Peyer's patch (tissue), 4 donors: ENCODE data around the gene NUMBL. TPM values are rescaled to one million over a fixed set of nuclear protein-coding genes. Genes with fewer than 3 reads are reported as not detected.

Source experiments
- DNase-seq, 3 donors: peaks; one replicate each; pipeline ENCODE4 v3.0.0-alpha.2; 2017 to 2019
- H3K27ac ChIP-seq, 4 donors: fragments of 200-600 bp; sonication (generic); one replicate each; pipeline ENCODE4 v1.5.1; 2016 to 2019
- H3K27me3 ChIP-seq, 2 donors: fragments of 200-600 bp; sonication (generic); one replicate each; pipeline ENCODE4 v1.5.1; 2019
- H3K36me3 ChIP-seq, 3 donors: fragments of 200-600 bp; sonication (generic); one replicate each; pipeline ENCODE4 v1.5.1; 2016 to 2019
- H3K4me1 ChIP-seq, 4 donors: fragments of 200-600 bp; sonication (generic); one replicate each; pipeline ENCODE4 v1.5.1; 2016 to 2019
- H3K4me3 ChIP-seq, 4 donors: fragments of 200-600 bp; sonication (generic); 1 replicate in 3 of 4; 2 replicates in 1 of 4; pipeline ENCODE4 v1.5.1; 2016 to 2019; ENCODE audit warnings: mild to moderate bottlenecking in 1 of 4
- H3K9me3 ChIP-seq, 4 donors: fragments of 200-600 bp; sonication (generic); one replicate each; pipeline ENCODE4 v1.5.1; 2016 to 2019; ENCODE audit warnings: mild to moderate bottlenecking in 1 of 4
- CTCF ChIP-seq, 6 experiments: fragments of 450-650 bp in 4 of 6; fragments of 200-600 bp in 2 of 6; sonication (generic) in 1 of 6; IDR thresholded peaks; one replicate each; pipeline ENCODE4 v1.5.1; 2017 to 2019; ENCODE audit warnings: antibody characterized with exemption in 6 of 6, mild to moderate bottlenecking in 3 of 6, moderate library complexity in 1 of 6
- POLR2A ChIP-seq, 2 donors: fragments of 450-650 bp; IDR thresholded peaks; one replicate each; pipeline ENCODE4 v1.5.1; 2017; ENCODE audit warnings: antibody characterized with exemption in 2 of 2, mild to moderate bottlenecking in 2 of 2, moderate library complexity in 2 of 2
- total RNA-seq, 4 donors: library from RNA; depleted of rRNA; stranded (reverse); fragments of >200 nt; gene quantifications; one replicate each; pipeline ENCODE4 v1.1.0, GENCODE V29; 2016

The NUMBL gene
- total RNA-seq, 4 donors from 2014 or later, result 10.9 to 151 (median 27.9) TPM

- Histone ChIP-seq H3K27ac (no peak overlapping the region), H3K9me3 (no peaks in the 10 kb centered on the region), H3K4me1 (peaks cover 0 to 9% (median 0%) of the 10 kb centered on the region in 4 donors), H3K27me3 (no peaks in the 10 kb centered on the region), H3K4me3 (no peak overlapping the region), H3K36me3 (peaks cover 0 to 86% (median 0%) of the 10 kb centered on the region in 3 donors)
- TF ChIP-seq CTCF (IDR thresholded peaks at IDR 0.05) (no peak), POLR2A (IDR thresholded peaks at IDR 0.05) (no peak)
- DNase-seq, result no peak
These were observed 67.7 kb downstream of the NUMBL start for GRCh38 chr19:40622773-40623075.

DNA sequence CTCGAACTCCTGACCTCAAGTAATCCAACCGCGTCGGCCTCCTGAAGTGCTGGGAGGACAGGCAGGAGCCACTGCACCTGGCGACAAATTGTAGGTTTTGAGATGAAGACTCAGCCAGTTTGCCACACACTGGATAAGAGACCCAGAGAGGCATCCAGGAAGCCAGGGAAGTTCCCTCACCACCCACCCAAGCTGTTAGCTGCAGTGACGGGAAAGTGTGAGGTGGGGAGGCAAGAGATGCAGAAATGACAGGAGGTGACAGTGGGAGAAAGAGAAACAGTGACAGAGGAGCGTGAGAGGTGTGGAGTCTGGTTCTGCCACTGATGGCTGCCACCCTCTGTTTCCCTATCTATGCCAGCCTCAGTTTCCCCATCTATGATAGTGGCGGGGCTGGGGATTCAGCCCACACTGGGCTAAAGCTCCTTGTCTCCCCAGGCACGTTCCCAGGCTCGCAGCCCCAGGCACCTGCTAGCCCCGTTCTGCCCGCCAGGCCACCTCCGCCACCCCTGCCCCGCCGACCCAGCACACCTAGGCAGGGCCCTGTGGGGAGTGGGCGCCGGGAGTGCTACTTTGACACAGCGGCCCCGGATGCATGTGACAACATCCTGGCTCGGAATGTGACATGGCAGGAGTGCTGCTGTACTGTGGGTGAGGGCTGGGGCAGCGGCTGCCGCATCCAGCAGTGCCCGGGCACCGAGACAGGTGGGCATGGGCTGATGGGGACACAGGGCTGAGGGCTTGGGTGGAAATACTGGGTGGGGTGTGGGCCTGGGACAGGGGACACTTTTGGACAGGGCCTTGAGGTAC, 68.3 kb downstream of the NUMBL start:
- Histone ChIP-seq H3K4me3 (no peak overlapping the region), H3K36me3 (peaks cover 0 to 80% (median 0%) of the 10 kb centered on the region in 3 donors), H3K27me3 (no peaks in the 10 kb centered on the region), H3K4me1 (peaks cover 0 to 9% (median 0%) of the 10 kb centered on the region in 4 donors), H3K9me3 (no peaks in the 10 kb centered on the region), H3K27ac (no peak overlapping the region)
- no peak for DNase-seq
- TF ChIP-seq POLR2A (IDR thresholded peaks at IDR 0.05) (no peak), CTCF (IDR thresholded peaks at IDR 0.05) (no peak)

DNA sequence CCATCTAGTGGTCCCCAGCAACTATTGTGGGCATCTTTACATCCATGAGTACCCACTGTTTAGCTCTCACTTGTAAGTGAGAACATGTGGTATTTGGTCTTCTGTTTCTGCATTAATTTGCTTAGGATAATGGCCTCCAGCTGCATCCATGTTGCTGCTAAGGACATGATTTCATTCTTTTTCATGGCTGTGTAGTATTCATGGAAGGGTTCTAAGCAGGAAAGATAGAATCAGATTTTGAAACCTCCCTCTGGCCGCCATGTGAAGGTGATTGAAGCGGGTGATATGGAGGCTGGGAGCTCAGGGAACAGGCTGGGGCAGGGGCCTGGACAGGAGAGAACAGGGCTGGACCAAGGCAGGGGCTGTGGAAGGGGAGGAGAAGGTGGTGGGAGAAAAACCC, 69.2 kb downstream of the NUMBL start:
- Histone ChIP-seq H3K36me3 (peaks cover 0 to 71% (median 0%) of the 10 kb centered on the region in 3 donors), H3K4me3 (no peak overlapping the region)

GRCh38 chr19:40620161-40620485, 70.3 kb downstream of the NUMBL start:
- Histone ChIP-seq H3K4me3 (no peak overlapping the region), H3K27ac (no peak overlapping the region), H3K27me3 (no peaks in the 10 kb centered on the region), H3K4me1 (peaks cover 0 to 13% (median 0%) of the 10 kb centered on the region in 4 donors), H3K36me3 (peaks cover 0 to 60% (median 0%) of the 10 kb centered on the region in 3 donors), H3K9me3 (no peaks in the 10 kb centered on the region)
- TF ChIP-seq POLR2A (IDR thresholded peaks at IDR 0.05) (no peak), CTCF (IDR thresholded peaks at IDR 0.05) (no peak)
- no peak for DNase-seq

More for the DNA sequence above, 69.2 kb downstream of the NUMBL start:
- H3K4me1 ChIP-seq, result peaks cover 0 to 13% (median 0%) of the 10 kb centered on the region in 4 donors
- H3K27me3 ChIP-seq, result no peaks in the 10 kb centered on the region
- H3K27ac ChIP-seq, result no peak overlapping the region
- TF ChIP-seq CTCF (IDR thresholded peaks at IDR 0.05), result no peak
- TF ChIP-seq POLR2A (IDR thresholded peaks at IDR 0.05), result no peak
- H3K9me3 ChIP-seq, result no peaks in the 10 kb centered on the region
- DNase-seq, result no peak

DNA sequence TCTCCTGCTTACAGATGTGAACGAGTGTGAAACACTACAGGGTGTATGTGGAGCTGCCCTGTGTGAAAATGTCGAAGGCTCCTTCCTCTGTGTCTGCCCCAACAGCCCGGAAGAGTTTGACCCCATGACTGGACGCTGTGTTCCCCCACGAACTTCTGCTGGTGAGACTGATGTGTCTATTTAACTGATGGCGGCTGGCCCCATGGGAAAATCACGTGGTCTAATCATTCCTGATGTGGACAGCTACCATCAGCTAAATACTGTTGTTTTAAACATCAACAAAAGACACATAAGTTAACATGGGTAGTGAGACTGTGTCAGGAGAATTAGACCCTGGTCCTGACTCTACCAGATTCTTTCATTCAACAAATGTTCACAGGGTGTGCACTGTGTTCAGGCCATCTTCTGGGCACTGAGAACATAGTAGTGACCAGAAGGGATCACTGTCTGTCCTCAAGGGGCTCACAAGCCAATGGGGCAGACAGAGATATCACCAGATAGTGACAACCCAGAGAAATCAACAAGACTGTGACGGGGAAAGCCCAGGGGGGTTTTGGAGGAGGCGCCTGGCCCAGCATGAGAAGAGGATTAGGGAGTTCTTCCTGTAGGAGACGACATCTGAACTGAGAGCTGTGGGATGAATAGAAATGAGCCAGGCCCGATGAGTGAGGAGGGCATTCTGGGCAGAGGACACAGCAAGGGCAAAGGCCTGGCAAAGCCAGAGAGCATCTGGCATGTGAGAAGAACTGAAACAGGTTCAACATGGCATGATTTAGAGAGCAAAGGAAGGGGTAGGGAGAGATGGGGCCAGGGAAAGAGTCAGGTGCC, 70.9 kb downstream of the NUMBL start:
- no peaks in the 10 kb centered on the region for H3K27me3 ChIP-seq
- H3K4me3 ChIP-seq, result no peak overlapping the region
- peaks cover 0 to 13% (median 0%) of the 10 kb centered on the region in 4 donors for H3K4me1 ChIP-seq
- DNase-seq, result no peak
- no peak overlapping the region for H3K27ac ChIP-seq
- H3K36me3 ChIP-seq, result peaks cover 0 to 56% (median 0%) of the 10 kb centered on the region in 3 donors
- no peak for TF ChIP-seq POLR2A (IDR thresholded peaks at IDR 0.05)
- no peak for TF ChIP-seq CTCF (IDR thresholded peaks at IDR 0.05)
- no peaks in the 10 kb centered on the region for H3K9me3 ChIP-seq
